Measurements from ENCODE around the gene MAD1L1.

DNA sequence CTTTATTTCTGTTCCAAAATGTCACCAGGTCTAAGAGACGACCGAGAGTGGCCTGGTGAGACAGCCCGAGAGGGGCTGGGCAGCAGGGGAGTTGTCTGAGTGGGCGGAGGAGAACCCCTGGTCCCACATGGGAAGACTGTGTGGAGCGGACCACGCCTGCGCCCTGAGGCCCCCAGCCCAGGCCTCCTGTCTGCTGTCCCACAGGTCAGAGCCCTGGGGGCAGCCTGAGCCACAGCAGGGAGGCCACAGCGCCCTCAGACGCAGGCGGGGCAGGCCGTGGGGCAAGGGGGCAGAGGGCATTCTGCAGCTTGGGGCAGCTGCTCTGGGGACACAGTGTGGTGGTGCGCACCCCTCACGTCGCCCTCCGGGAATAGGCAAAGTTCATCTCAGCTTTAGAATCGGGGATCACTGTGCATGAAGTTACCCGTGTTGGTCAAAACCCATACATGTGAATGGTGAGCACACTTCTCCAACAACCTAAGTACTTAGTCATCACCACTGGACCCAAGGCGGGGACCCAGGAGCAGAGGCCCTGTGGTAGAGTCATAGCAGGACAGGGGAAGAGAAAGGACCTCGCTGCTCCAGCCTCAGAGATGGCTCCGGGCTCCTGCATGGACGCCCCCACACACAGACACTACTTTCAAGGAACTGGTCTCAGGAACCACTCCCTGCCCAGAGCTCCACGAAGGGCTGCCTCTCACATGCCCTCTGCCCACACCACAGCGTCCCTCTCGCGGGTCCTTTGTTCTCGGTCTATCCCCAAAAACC, 348.0 kb downstream of the MAD1L1 start:
- TF ChIP-seq, protein P1, sequence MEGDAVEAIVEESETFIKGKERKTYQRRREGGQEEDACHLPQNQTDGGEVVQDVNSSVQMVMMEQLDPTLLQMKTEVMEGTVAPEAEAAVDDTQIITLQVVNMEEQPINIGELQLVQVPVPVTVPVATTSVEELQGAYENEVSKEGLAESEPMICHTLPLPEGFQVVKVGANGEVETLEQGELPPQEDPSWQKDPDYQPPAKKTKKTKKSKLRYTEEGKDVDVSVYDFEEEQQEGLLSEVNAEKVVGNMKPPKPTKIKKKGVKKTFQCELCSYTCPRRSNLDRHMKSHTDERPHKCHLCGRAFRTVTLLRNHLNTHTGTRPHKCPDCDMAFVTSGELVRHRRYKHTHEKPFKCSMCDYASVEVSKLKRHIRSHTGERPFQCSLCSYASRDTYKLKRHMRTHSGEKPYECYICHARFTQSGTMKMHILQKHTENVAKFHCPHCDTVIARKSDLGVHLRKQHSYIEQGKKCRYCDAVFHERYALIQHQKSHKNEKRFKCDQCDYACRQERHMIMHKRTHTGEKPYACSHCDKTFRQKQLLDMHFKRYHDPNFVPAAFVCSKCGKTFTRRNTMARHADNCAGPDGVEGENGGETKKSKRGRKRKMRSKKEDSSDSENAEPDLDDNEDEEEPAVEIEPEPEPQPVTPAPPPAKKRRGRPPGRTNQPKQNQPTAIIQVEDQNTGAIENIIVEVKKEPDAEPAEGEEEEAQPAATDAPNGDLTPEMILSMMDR (conservative IDR thresholded peaks at IDR 0.05; ENCODE audit: low read depth, low read length) = no peak
- no peak for TF ChIP-seq EZH2 (IDR thresholded peaks at IDR 0.05; ENCODE audit: borderline replicate concordance, low read depth, low read length, poor library complexity, severe bottlenecking)
